ENCODE measurements around the gene CTXN2.

CTXN2 gene

DNA sequence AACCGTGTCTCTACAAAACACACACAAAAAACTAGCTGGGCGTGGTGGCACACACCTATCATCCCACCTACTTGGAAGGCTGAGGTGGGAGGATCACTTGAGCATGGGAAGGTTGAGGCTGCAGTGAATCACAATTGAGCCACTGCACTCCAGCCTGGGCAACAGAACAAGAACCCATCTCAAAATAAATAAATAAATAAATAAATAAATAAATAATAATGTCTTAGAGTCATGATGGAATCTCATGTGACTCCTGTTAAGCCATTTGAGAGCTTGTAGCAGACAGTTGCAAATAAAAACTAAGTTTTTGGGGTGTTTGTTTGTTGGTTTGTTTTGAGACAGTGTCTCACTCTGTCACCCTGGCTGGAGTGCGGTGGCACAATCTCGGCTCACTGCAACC lies 47.9 kb downstream of the CTXN2 start:
- H3K36me3 ChIP-seq (ENCODE audit: control insufficient read depth in 4 of 4, insufficient read depth in 4 of 4, low read length in 3 of 4): no peaks in the 10 kb centered on the region
- no peaks in the 10 kb centered on the region for H3K9me3 ChIP-seq (ENCODE audit: control extremely low read depth in 1 of 5, control insufficient read depth in 4 of 5, insufficient read depth in 2 of 5, low read depth in 1 of 5, low read length in 4 of 5)
- H3K4me3 ChIP-seq (ENCODE audit: control insufficient read depth in 1 of 7, extremely low read depth in 1 of 7, insufficient read depth in 4 of 7, low read depth in 2 of 7, low read length in 6 of 7): no peak overlapping the region
- no peak for DNase-seq
- H3K27me3 ChIP-seq (replicated peaks in 2 of 5; ENCODE audit: control insufficient read depth in 4 of 5, insufficient read depth in 5 of 5, low read length in 4 of 5): peaks cover 0 to 2% (median 0%) of the 10 kb centered on the region in 5 experiments
- CTCF ChIA-PET: no interaction called here
- POLR2A ChIA-PET: no interaction called here
- WGBS (ENCODE audit: insufficient coverage): 92% methylated on average over 2 of the region's 4 CpGs
- no peak overlapping the region for H3K27ac ChIP-seq (ENCODE audit: insufficient read depth in 1 of 2, low read depth in 1 of 2, low read length in 2 of 2, poor library complexity in 1 of 2, severe bottlenecking in 2 of 2)
- H3K4me1 ChIP-seq (ENCODE audit: control extremely low read depth in 1 of 4, control insufficient read depth in 4 of 4, insufficient read depth in 4 of 4, low read length in 3 of 4): no peaks in the 10 kb centered on the region

DNA sequence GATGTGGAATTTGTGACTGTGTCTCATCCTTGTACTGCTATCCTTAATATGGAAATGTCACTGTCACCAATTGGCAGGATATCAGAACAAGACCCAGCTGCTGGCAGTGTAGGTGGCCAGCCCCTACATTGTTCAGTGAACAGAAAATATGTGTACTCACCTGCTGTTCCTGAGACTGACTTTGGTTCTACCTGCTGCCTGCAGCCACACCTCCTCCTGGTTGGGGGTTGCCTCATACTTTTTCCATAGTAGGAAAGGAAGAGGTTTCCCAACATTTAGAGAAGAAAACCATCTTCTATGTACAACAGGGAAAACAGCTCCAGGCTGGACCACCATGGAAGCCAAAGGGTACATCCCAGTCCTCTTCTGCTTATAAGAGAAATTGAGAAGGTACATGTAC lies 50.5 kb downstream of the CTXN2 start:
- no peak overlapping the region for H3K27ac ChIP-seq (ENCODE audit: insufficient read depth in 1 of 2, low read depth in 1 of 2, low read length in 2 of 2, poor library complexity in 1 of 2, severe bottlenecking in 2 of 2)
- ChIA-PET POLR2A (no interaction called here), CTCF (no interaction called here)
- H3K27me3 ChIP-seq (replicated peaks in 2 of 5; ENCODE audit: control insufficient read depth in 4 of 5, insufficient read depth in 5 of 5, low read length in 4 of 5): peaks cover 0 to 4% (median 0%) of the 10 kb centered on the region in 5 experiments
- H3K4me3 ChIP-seq (ENCODE audit: control insufficient read depth in 1 of 7, extremely low read depth in 1 of 7, insufficient read depth in 4 of 7, low read depth in 2 of 7, low read length in 6 of 7): no peak overlapping the region
- H3K36me3 ChIP-seq (ENCODE audit: control insufficient read depth in 4 of 4, insufficient read depth in 4 of 4, low read length in 3 of 4): no peaks in the 10 kb centered on the region
- no peaks in the 10 kb centered on the region for H3K9me3 ChIP-seq (ENCODE audit: control extremely low read depth in 1 of 5, control insufficient read depth in 4 of 5, insufficient read depth in 2 of 5, low read depth in 1 of 5, low read length in 4 of 5)
- no peak for DNase-seq
- no peaks in the 10 kb centered on the region for H3K4me1 ChIP-seq (ENCODE audit: control extremely low read depth in 1 of 4, control insufficient read depth in 4 of 4, insufficient read depth in 4 of 4, low read length in 3 of 4)

DNA sequence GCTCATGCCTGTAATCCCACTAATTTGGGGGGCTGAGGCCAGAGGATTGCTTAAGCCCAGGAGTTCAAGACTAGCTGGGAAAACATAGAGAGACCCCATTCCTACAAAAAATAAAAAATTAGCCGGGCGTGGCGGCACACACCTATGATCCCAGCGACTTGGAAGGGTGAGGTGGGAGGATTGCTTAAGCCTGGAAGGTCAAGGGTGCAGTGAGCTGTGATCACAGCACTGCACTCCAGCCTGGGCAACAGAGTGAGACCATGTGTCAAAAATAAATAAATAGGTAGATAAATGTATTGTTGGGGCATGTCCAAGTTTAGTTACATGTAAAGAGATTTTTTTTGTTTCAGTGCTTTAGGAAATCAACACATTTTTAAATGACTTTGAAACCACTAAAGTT lies 51.1 kb downstream of the CTXN2 start:
- no peak for DNase-seq
- H3K4me1 ChIP-seq (ENCODE audit: control extremely low read depth in 1 of 4, control insufficient read depth in 4 of 4, insufficient read depth in 4 of 4, low read length in 3 of 4): no peaks in the 10 kb centered on the region
- 100% methylated on average over 1 of the region's 4 CpGs for WGBS (ENCODE audit: insufficient coverage)
- no peak overlapping the region for H3K4me3 ChIP-seq (ENCODE audit: control insufficient read depth in 1 of 7, extremely low read depth in 1 of 7, insufficient read depth in 4 of 7, low read depth in 2 of 7, low read length in 6 of 7)
- H3K36me3 ChIP-seq (ENCODE audit: control insufficient read depth in 4 of 4, insufficient read depth in 4 of 4, low read length in 3 of 4): no peaks in the 10 kb centered on the region
- POLR2A ChIA-PET: no interaction called here
- H3K27ac ChIP-seq (ENCODE audit: insufficient read depth in 1 of 2, low read depth in 1 of 2, low read length in 2 of 2, poor library complexity in 1 of 2, severe bottlenecking in 2 of 2): no peak overlapping the region
- peaks cover 0 to 5% (median 0%) of the 10 kb centered on the region in 5 experiments for H3K27me3 ChIP-seq (replicated peaks in 2 of 5; ENCODE audit: control insufficient read depth in 4 of 5, insufficient read depth in 5 of 5, low read length in 4 of 5)
- no peaks in the 10 kb centered on the region for H3K9me3 ChIP-seq (ENCODE audit: control extremely low read depth in 1 of 5, control insufficient read depth in 4 of 5, insufficient read depth in 2 of 5, low read depth in 1 of 5, low read length in 4 of 5)
- CTCF ChIA-PET: no interaction called here

DNA sequence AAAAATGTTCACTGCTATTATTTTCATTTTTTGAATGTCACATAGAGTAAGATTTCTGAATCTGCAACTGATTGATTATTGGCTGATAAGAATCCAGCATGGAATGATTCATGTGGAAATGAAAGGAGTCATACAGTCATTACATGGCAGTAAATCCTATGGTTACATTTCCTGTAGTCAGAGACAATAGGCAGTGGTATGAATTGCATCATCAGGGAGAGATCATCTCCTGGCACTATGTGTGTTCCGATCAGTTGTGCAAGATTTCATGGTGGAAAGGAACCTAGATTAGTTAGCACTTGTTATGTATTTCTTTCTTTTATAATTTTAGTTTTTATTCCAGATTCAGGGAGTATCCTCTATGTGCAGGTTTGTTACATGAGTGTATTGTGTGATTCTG lies 53.5 kb downstream of the CTXN2 start:
- Histone ChIP-seq H3K4me1 (ENCODE audit: control extremely low read depth in 1 of 4, control insufficient read depth in 4 of 4, insufficient read depth in 4 of 4, low read length in 3 of 4) (no peaks in the 10 kb centered on the region), H3K9me3 (ENCODE audit: control extremely low read depth in 1 of 5, control insufficient read depth in 4 of 5, insufficient read depth in 2 of 5, low read depth in 1 of 5, low read length in 4 of 5) (no peaks in the 10 kb centered on the region), H3K27ac (ENCODE audit: insufficient read depth in 1 of 2, low read depth in 1 of 2, low read length in 2 of 2, poor library complexity in 1 of 2, severe bottlenecking in 2 of 2) (no peak overlapping the region), H3K27me3 (replicated peaks in 2 of 5; ENCODE audit: control insufficient read depth in 4 of 5, insufficient read depth in 5 of 5, low read length in 4 of 5) (peaks cover 0 to 7% (median 0%) of the 10 kb centered on the region in 5 experiments), H3K36me3 (ENCODE audit: control insufficient read depth in 4 of 4, insufficient read depth in 4 of 4, low read length in 3 of 4) (no peaks in the 10 kb centered on the region), H3K4me3 (ENCODE audit: control insufficient read depth in 1 of 7, extremely low read depth in 1 of 7, insufficient read depth in 4 of 7, low read depth in 2 of 7, low read length in 6 of 7) (no peak overlapping the region)
- no peak for DNase-seq
- ChIA-PET CTCF (no interaction called here), POLR2A (no interaction called here)
- no CpG with 5 or more reads among the region's 1 CpG for WGBS (ENCODE audit: insufficient coverage)

DNA sequence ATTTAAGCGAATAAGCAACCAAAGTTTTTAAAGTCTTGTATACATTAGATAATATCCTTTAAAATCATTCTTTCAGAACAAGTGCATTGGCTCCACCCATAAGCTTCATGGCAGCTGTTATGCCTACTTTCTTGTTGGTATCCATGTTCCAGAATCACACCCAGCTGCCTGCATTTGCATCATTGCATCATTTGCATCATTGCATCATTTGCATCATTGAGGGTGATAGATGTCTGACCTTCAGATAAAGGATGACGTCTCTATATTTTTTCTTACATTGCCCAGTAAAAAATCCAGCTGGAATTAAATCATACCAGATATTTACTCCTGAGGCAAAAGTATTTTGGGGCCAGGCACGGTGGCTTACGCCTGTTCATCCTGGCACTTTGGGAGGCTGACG lies 56.9 kb downstream of the CTXN2 start:
- Histone ChIP-seq H3K9me3 (ENCODE audit: control extremely low read depth in 1 of 5, control insufficient read depth in 4 of 5, insufficient read depth in 2 of 5, low read depth in 1 of 5, low read length in 4 of 5) (no peaks in the 10 kb centered on the region), H3K27me3 (replicated peaks in 2 of 5; ENCODE audit: control insufficient read depth in 4 of 5, insufficient read depth in 5 of 5, low read length in 4 of 5) (peaks cover 0 to 5% (median 0%) of the 10 kb centered on the region in 5 experiments), H3K4me3 (ENCODE audit: control insufficient read depth in 1 of 7, extremely low read depth in 1 of 7, insufficient read depth in 4 of 7, low read depth in 2 of 7, low read length in 6 of 7) (no peak overlapping the region), H3K36me3 (ENCODE audit: control insufficient read depth in 4 of 4, insufficient read depth in 4 of 4, low read length in 3 of 4) (no peaks in the 10 kb centered on the region), H3K4me1 (ENCODE audit: control extremely low read depth in 1 of 4, control insufficient read depth in 4 of 4, insufficient read depth in 4 of 4, low read length in 3 of 4) (no peaks in the 10 kb centered on the region), H3K27ac (ENCODE audit: insufficient read depth in 1 of 2, low read depth in 1 of 2, low read length in 2 of 2, poor library complexity in 1 of 2, severe bottlenecking in 2 of 2) (no peak overlapping the region)
- no peak for DNase-seq
- ChIA-PET POLR2A (no interaction called here), CTCF (interaction anchor here (1.0 kb wide), 1 partner anchor 1052 kb away, joined by 3 read pairs; no protein-coding TSS in a partner anchor)
- WGBS (ENCODE audit: insufficient coverage): 100% methylated on average over 3 of the region's 5 CpGs

DNA sequence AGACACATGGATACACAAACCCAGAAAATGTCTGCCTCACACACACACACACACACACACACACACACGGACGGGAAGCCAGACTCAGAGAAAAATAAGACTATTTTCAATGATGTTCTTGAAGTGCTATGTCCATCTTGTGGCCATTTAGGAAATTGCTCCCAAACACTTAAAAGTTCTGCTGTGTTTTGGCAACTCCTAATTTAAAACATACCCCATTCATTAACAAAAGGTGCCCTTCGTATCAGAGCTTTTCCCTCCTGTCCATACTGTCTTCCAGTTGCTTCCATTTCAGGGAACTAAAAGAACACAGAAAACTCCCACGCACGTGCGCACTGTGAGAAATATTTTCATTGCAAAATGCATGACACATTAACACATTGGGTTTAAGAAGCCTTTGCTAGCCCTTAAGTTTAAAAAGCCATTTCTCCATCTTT lies 59.2 kb downstream of the CTXN2 start:
- no peaks in the 10 kb centered on the region for H3K9me3 ChIP-seq (ENCODE audit: control extremely low read depth in 1 of 5, control insufficient read depth in 4 of 5, insufficient read depth in 2 of 5, low read depth in 1 of 5, low read length in 4 of 5)

DNA sequence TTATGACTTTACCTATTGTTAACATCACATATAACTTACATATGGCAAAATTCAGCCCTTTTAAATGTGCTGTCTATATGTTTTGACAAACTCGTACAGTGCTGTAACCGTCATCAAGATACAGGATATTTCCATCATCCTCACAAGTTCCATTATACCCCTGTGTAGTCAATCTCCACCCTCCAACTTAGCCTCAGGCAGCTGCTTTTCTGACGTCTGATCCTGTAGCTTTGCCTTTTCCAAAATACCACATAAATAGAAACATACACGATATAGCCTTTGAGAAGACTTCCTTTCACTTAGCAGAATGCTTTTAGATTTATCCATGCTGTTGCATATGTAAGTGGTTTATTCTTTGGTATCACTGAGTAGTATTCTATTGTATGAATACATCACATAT lies 61.7 kb downstream of the CTXN2 start:
- peaks cover 0 to 2% (median 0%) of the 10 kb centered on the region in 5 experiments for H3K27me3 ChIP-seq (replicated peaks in 2 of 5; ENCODE audit: control insufficient read depth in 4 of 5, insufficient read depth in 5 of 5, low read length in 4 of 5)
- POLR2A ChIA-PET: no interaction called here
- WGBS (ENCODE audit: insufficient coverage): 94% methylated on average over 2 of the region's 4 CpGs
- no peaks in the 10 kb centered on the region for H3K9me3 ChIP-seq (ENCODE audit: control extremely low read depth in 1 of 5, control insufficient read depth in 4 of 5, insufficient read depth in 2 of 5, low read depth in 1 of 5, low read length in 4 of 5)
- no peak overlapping the region for H3K4me3 ChIP-seq (ENCODE audit: control insufficient read depth in 1 of 7, extremely low read depth in 1 of 7, insufficient read depth in 4 of 7, low read depth in 2 of 7, low read length in 6 of 7)
- no peak overlapping the region for H3K27ac ChIP-seq (ENCODE audit: insufficient read depth in 1 of 2, low read depth in 1 of 2, low read length in 2 of 2, poor library complexity in 1 of 2, severe bottlenecking in 2 of 2)
- no peak for DNase-seq
- no peaks in the 10 kb centered on the region for H3K36me3 ChIP-seq (ENCODE audit: control insufficient read depth in 4 of 4, insufficient read depth in 4 of 4, low read length in 3 of 4)
- CTCF ChIA-PET: interaction anchor here (1.3 kb wide), 1 partner anchor 31 kb away, joined by 3 read pairs; no protein-coding TSS in a partner anchor
- no peaks in the 10 kb centered on the region for H3K4me1 ChIP-seq (ENCODE audit: control extremely low read depth in 1 of 4, control insufficient read depth in 4 of 4, insufficient read depth in 4 of 4, low read length in 3 of 4)

More for the DNA sequence above, 59.2 kb downstream of the CTXN2 start:
- WGBS (ENCODE audit: insufficient coverage): 70% methylated on average over 4 of the region's 6 CpGs
- peak; percentile 81 to 86 (median 83) for DNase-seq
- H3K36me3 ChIP-seq (ENCODE audit: control insufficient read depth in 4 of 4, insufficient read depth in 4 of 4, low read length in 3 of 4): no peaks in the 10 kb centered on the region
- H3K27ac ChIP-seq (ENCODE audit: insufficient read depth in 1 of 2, low read depth in 1 of 2, low read length in 2 of 2, poor library complexity in 1 of 2, severe bottlenecking in 2 of 2): no peak overlapping the region
- peaks cover 0 to 3% (median 2%) of the 10 kb centered on the region in 5 experiments for H3K27me3 ChIP-seq (replicated peaks in 2 of 5; ENCODE audit: control insufficient read depth in 4 of 5, insufficient read depth in 5 of 5, low read length in 4 of 5)
- POLR2A ChIA-PET: no interaction called here
- CTCF ChIA-PET: interaction anchor here (1.0 to 1.5 kb wide), 3 partner anchors 30 to 137 kb away, joined by 3 read pairs; no protein-coding TSS in a partner anchor
- H3K4me1 ChIP-seq (ENCODE audit: control extremely low read depth in 1 of 4, control insufficient read depth in 4 of 4, insufficient read depth in 4 of 4, low read length in 3 of 4): no peaks in the 10 kb centered on the region
- H3K4me3 ChIP-seq (ENCODE audit: control insufficient read depth in 1 of 7, extremely low read depth in 1 of 7, insufficient read depth in 4 of 7, low read depth in 2 of 7, low read length in 6 of 7): no peak overlapping the region
